GM23338 (cell line): ENCODE measurements around the gene RSPH1. TPM values are rescaled to one million over a fixed set of nuclear protein-coding genes. Genes with fewer than 3 reads are reported as not detected.

Source experiments
- ATAC-seq: fragments of 200-7000 bp; cut with Tn5 transposase; 3 replicates; pipeline ENCODE4 v1.9.1; 2020
- DNase-seq: peaks from one replicate; pipeline ENCODE4 v3.0.0-alpha.2; 2015; ENCODE audit warnings: low spot score
- H2AFZ ChIP-seq: fragments of 200-600 bp; sonication (generic); 2 replicates; pipeline ENCODE4 v1.8.0; 2016; ENCODE audit warnings: antibody characterized with exemption, mild to moderate bottlenecking, moderate library complexity
- H3F3A ChIP-seq: fragments of 200-600 bp; sonication (generic); replicated peaks from 2 replicates; pipeline ENCODE4 v1.8.0; 2017; ENCODE audit warnings: antibody characterized with exemption, mixed run types, low read depth
- H3K27ac ChIP-seq: fragments of 200-600 bp; sonication (generic); 2 replicates; pipeline ENCODE4 v1.6.1; 2016; ENCODE audit warnings: low read depth
- H3K27me3 ChIP-seq: fragments of 200-600 bp; sonication (generic); 2 replicates; pipeline ENCODE4 v1.8.0; 2016; ENCODE audit warnings: mild to moderate bottlenecking, mixed run types, moderate library complexity; ENCODE audit not compliant: insufficient read depth
- H3K36me3 ChIP-seq: fragments of 200-600 bp; sonication (generic); 2 replicates; pipeline ENCODE4 v1.8.0; 2016; ENCODE audit warnings: mild to moderate bottlenecking; ENCODE audit not compliant: insufficient read depth
- H3K4me1 ChIP-seq: fragments of 200-600 bp; sonication (generic); 2 replicates; pipeline ENCODE4 v1.8.0; 2016; ENCODE audit warnings: mild to moderate bottlenecking, moderate library complexity; ENCODE audit not compliant: insufficient read depth
- H3K4me2 ChIP-seq: fragments of 200-600 bp; sonication (generic); 2 replicates; pipeline ENCODE4 v1.7.1; 2017; ENCODE audit warnings: mixed run types
- H3K4me3 ChIP-seq: fragments of 200-600 bp; sonication (generic); 2 replicates; pipeline ENCODE4 v1.6.1; 2016; ENCODE audit warnings: mixed run types
- H3K79me2 ChIP-seq: fragments of 200-600 bp; sonication (generic); replicated peaks from 2 replicates; pipeline ENCODE4 v1.8.0; 2017; ENCODE audit warnings: mild to moderate bottlenecking; ENCODE audit not compliant: insufficient read depth
- H3K9me2 ChIP-seq: fragments of 200-600 bp; sonication (generic); 2 replicates; pipeline ENCODE4 v1.8.0; 2017; ENCODE audit not compliant: insufficient read depth
- H4K20me1 ChIP-seq: fragments of 200-600 bp; sonication (generic); replicated peaks from 2 replicates; pipeline ENCODE4 v1.8.0; 2017; ENCODE audit warnings: mild to moderate bottlenecking; ENCODE audit not compliant: insufficient read depth
- H3K27ac Mint-ChIP-seq: 2 replicates; pipeline ENCODE4 v1.8.0; 2020; ENCODE audit warnings: inconsistent platforms, mild to moderate bottlenecking, moderate library complexity, mixed read lengths
- H3K27me3 Mint-ChIP-seq: 3 replicates; pipeline ENCODE4 v1.8.0; 2022; ENCODE audit warnings: low read depth, mild to moderate bottlenecking, moderate library complexity, mixed read lengths, inconsistent platforms; ENCODE audit not compliant: insufficient read depth, poor library complexity
- H3K36me3 Mint-ChIP-seq: 3 replicates; pipeline ENCODE4 v1.8.0; 2021; ENCODE audit warnings: low read depth, mild to moderate bottlenecking, inconsistent platforms, moderate library complexity, mixed read lengths
- H3K4me1 Mint-ChIP-seq: 3 replicates; pipeline ENCODE4 v1.8.0; 2020; ENCODE audit warnings: mild to moderate bottlenecking, inconsistent platforms, mixed read lengths
- H3K4me3 Mint-ChIP-seq: 3 replicates; pipeline ENCODE4 v1.8.0; 2021; ENCODE audit warnings: moderate library complexity, mild to moderate bottlenecking, inconsistent platforms, mixed read lengths
- H3K9me3 Mint-ChIP-seq: 3 replicates; pipeline ENCODE4 v1.8.0; 2020; ENCODE audit warnings: moderate library complexity, mild to moderate bottlenecking, inconsistent platforms, mixed read lengths
- CREB1 ChIP-seq: fragments of 250-450 bp; sonication (Bioruptor Pico); IDR thresholded peaks from 2 replicates; pipeline ENCODE4 v1.5.0; 2020; ENCODE audit warnings: low read depth, mild to moderate bottlenecking, moderate library complexity
- ETS1 ChIP-seq: IDR thresholded peaks from 2 replicates; pipeline ENCODE4 v1.6.1; 2016; ENCODE audit warnings: antibody characterized with exemption
- EZH2 ChIP-seq: fragments of 200-600 bp; sonication (generic); IDR thresholded peaks from one replicate; pipeline ENCODE4 v1.8.0; 2017; ENCODE audit warnings: antibody characterized with exemption, mild to moderate bottlenecking, low read depth; ENCODE audit not compliant: unreplicated experiment
- EZH2phosphoT487 ChIP-seq: fragments of 200-600 bp; sonication (generic); IDR thresholded peaks from one replicate; pipeline ENCODE4 v1.8.1; 2018; ENCODE audit warnings: antibody characterized with exemption; ENCODE audit not compliant: unreplicated experiment
- NANOG ChIP-seq: IDR thresholded peaks from 2 replicates; pipeline ENCODE4 v1.6.1; 2016; ENCODE audit warnings: antibody characterized with exemption, borderline replicate concordance
- POLR2AphosphoS5 ChIP-seq: IDR thresholded peaks from 2 replicates; pipeline ENCODE4 v1.6.1; 2016; ENCODE audit warnings: antibody characterized with exemption, low read depth
- STAT1 ChIP-seq: IDR thresholded peaks from one replicate; pipeline ENCODE4 v1.6.1; 2016; ENCODE audit warnings: antibody characterized with exemption; ENCODE audit not compliant: unreplicated experiment
- ZNF114 ChIP-seq: fragments of 250-450 bp; sonication (Bioruptor Pico); IDR thresholded peaks from 2 replicates; pipeline ENCODE4 v1.5.0; 2020; ENCODE audit warnings: mild to moderate bottlenecking, moderate library complexity
- ZNF331 ChIP-seq: fragments of 250-450 bp; sonication (Bioruptor Pico); IDR thresholded peaks from 2 replicates; pipeline ENCODE4 v1.5.0; 2020; ENCODE audit warnings: low read depth, mild to moderate bottlenecking, moderate library complexity
- polyA plus RNA-seq: library from polyadenylated mRNA; unstranded; fragments of >200 nt; fragmentation: Nextera tagmentation; extraction: Ambion mirVana; gene quantifications from 2 replicates; pipeline ENCODE4 v1.2.1, GENCODE V29; 2016
- total RNA-seq: library from RNA; depleted of rRNA; stranded (reverse); fragments of >200 nt; shearing (Covaris generic); gene quantifications from 2 replicates; pipeline ENCODE4 v1.2.3, GENCODE V29; 2014
- TF ChIP-seq, protein P1 (sequence below): fragments of 250-450 bp; sonication (Bioruptor Pico); IDR thresholded peaks from 2 replicates; pipeline ENCODE4 v1.5.0; 2020; ENCODE audit warnings: mild to moderate bottlenecking, moderate library complexity

The RSPH1 gene
- total and polyA plus RNA-seq, 2 experiments from 2014 or later: 0.23 TPM; not detected in 1

DNA sequence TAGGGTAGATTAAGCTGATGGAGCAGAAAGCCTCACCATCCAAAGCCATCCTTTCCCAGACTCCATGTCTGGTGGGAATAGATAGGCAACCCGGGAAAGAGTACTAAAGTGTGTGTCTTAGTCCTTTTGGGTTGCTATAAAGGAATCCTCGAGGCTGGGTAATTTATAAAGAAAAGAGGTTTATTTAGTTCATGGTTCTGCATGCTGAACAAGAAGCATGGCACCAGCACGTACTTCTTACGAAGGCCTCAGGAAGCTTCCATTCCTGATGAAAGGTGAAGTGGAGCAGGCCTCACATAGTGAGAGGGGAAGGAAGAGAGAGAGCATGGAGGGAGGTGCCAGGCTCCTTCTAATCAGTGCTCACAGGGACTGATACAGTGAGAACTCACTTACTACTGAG lies 11.4 kb upstream of the RSPH1 start (continued):
- no peak for TF ChIP-seq POLR2AphosphoS5
- no peak for TF ChIP-seq ZNF114
- no peak for TF ChIP-seq EZH2phosphoT487
- no peak for TF ChIP-seq ETS1
- TF ChIP-seq ZNF331 (CRISPR knock-in tag): no peak

DNA sequence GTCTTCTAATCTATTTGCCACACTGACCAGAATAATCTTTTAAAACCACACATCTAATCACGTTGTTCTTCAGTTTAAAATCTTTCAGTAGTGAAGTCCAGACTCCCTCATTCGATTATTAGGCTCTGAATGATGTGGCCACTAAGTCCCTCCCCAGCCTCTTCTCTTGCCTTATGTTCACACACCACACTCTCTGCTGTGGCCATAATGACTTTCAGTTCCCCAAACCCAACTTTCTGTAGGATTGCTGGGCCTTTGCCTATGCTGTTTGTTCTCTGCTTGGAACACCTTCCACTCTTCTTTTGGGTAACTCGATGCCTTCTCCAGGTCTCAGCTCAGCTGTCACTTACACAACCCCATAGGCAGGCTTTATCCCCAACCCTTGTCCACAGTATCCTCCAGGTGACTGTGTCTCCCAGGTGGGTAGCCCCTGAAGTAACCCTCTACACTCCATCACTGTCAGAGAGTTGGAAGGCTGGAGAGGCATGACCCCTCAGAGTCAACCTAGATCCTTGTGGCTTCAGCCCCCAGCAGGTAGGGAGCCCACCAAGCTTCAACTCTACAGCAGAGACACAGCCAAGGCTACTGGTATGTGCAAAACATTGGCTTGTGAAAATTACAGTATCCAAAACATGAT lies 9.2 kb upstream of the RSPH1 start:
- Mint-ChIP-seq H3K27me3 (no peaks in the 10 kb centered on the region), H3K36me3 (no peaks in the 10 kb centered on the region), H3K4me3 (no peak overlapping the region), H3K27ac (no peak overlapping the region), H3K4me1 (peaks cover 2% of the 10 kb centered on the region; the same call in 1 of the 3 replicates), H3K9me3 (no peaks in the 10 kb centered on the region)
- Histone ChIP-seq H3K9me2 (no peaks in the 10 kb centered on the region), H4K20me1 (no peaks in the 10 kb centered on the region), H3K4me2 (no peak overlapping the region), H3K4me3 (no peak overlapping the region), H3K4me1 (no peaks in the 10 kb centered on the region), H3K79me2 (no peaks in the 10 kb centered on the region), H3K36me3 (no peaks in the 10 kb centered on the region), H3K27me3 (no peaks in the 10 kb centered on the region), H2AFZ (no peak overlapping the region), H3K27ac (no peak overlapping the region), H3F3A (no peaks in the 10 kb centered on the region)
- ATAC-seq: no peak
- no peak for DNase-seq
- TF ChIP-seq ZNF114 (no peak), STAT1 (no peak), ETS1 (no peak), CREB1 (CRISPR knock-in tag) (no peak), NANOG (no peak), EZH2 (no peak), EZH2phosphoT487 (no peak)
- TF ChIP-seq, protein P1, sequence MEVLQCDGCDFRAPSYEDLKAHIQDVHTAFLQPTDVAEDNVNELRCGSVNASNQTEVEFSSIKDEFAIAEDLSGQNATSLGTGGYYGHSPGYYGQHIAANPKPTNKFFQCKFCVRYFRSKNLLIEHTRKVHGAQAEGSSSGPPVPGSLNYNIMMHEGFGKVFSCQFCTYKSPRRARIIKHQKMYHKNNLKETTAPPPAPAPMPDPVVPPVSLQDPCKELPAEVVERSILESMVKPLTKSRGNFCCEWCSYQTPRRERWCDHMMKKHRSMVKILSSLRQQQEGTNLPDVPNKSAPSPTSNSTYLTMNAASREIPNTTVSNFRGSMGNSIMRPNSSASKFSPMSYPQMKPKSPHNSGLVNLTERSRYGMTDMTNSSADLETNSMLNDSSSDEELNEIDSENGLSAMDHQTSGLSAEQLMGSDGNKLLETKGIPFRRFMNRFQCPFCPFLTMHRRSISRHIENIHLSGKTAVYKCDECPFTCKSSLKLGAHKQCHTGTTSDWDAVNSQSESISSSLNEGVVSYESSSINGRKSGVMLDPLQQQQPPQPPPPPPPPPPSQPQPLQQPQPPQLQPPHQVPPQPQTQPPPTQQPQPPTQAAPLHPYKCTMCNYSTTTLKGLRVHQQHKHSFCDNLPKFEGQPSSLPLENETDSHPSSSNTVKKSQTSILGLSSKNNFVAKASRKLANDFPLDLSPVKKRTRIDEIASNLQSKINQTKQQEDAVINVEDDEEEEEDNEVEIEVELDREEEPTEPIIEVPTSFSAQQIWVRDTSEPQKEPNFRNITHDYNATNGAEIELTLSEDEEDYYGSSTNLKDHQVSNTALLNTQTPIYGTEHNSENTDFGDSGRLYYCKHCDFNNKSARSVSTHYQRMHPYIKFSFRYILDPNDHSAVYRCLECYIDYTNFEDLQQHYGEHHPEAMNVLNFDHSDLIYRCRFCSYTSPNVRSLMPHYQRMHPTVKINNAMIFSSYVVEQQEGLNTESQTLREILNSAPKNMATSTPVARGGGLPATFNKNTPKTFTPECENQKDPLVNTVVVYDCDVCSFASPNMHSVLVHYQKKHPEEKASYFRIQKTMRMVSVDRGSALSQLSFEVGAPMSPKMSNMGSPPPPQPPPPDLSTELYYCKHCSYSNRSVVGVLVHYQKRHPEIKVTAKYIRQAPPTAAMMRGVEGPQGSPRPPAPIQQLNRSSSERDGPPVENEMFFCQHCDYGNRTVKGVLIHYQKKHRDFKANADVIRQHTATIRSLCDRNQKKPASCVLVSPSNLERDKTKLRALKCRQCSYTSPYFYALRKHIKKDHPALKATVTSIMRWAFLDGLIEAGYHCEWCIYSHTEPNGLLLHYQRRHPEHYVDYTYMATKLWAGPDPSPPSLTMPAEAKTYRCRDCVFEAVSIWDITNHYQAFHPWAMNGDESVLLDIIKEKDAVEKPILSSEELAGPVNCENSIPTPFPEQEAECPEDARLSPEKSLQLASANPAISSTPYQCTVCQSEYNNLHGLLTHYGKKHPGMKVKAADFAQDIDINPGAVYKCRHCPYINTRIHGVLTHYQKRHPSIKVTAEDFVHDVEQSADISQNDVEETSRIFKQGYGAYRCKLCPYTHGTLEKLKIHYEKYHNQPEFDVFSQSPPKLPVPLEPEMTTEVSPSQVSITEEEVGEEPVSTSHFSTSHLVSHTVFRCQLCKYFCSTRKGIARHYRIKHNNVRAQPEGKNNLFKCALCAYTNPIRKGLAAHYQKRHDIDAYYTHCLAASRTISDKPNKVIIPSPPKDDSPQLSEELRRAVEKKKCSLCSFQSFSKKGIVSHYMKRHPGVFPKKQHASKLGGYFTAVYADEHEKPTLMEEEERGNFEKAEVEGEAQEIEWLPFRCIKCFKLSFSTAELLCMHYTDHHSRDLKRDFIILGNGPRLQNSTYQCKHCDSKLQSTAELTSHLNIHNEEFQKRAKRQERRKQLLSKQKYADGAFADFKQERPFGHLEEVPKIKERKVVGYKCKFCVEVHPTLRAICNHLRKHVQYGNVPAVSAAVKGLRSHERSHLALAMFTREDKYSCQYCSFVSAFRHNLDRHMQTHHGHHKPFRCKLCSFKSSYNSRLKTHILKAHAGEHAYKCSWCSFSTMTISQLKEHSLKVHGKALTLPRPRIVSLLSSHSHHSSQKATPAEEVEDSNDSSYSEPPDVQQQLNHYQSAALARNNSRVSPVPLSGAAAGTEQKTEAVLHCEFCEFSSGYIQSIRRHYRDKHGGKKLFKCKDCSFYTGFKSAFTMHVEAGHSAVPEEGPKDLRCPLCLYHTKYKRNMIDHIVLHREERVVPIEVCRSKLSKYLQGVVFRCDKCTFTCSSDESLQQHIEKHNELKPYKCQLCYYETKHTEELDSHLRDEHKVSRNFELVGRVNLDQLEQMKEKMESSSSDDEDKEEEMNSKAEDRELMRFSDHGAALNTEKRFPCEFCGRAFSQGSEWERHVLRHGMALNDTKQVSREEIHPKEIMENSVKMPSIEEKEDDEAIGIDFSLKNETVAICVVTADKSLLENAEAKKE (CRISPR knock-in tag): no peak
